K562 (cell line): ENCODE data around the gene CEP290. TPM values are rescaled to one million over a fixed set of nuclear protein-coding genes. Genes with fewer than 3 reads are reported as not detected.

Experiments used
- CREM ChIP-seq: IDR thresholded peaks from 2 replicates; pipeline ENCODE4 v1.6.1; 2014; ENCODE audit warnings: antibody characterized with exemption, low read depth
- ETV5 ChIP-seq: sonication (generic); formaldehyde crosslinking; IDR thresholded peaks from 2 replicates; pipeline ENCODE4 v1.4.0; 2020; ENCODE audit warnings: low read depth, mild to moderate bottlenecking, missing genetic modification reagents
- HIVEP1 ChIP-seq: fragments of 250-450 bp; sonication (Bioruptor Pico); IDR thresholded peaks from 2 replicates; pipeline ENCODE4 v1.4.0; 2020; ENCODE audit warnings: mild to moderate bottlenecking
- HMGN3 ChIP-seq: IDR thresholded peaks from 2 replicates; pipeline ENCODE4 v1.6.1; 2011; ENCODE audit warnings: borderline replicate concordance, low read depth, mild to moderate bottlenecking, mixed read lengths, low read length; ENCODE audit not compliant: insufficient read length; ENCODE audit errors: extremely low read depth
- HSF4 ChIP-seq: fragments of 250-450 bp; sonication (Bioruptor Pico); IDR thresholded peaks from 2 replicates; pipeline ENCODE4 v2.1.2; 2022; ENCODE audit warnings: mild to moderate bottlenecking, moderate library complexity, borderline replicate concordance
- JUNB ChIP-seq: fragments of 450-650 bp; formaldehyde crosslinking; conservative IDR thresholded peaks from 2 replicates; pipeline ENCODE4 v1.4.0; 2020; ENCODE audit warnings: mild to moderate bottlenecking
- KDM5B ChIP-seq: fragments of 200-600 bp; sonication (generic); IDR thresholded peaks from 2 replicates; pipeline ENCODE4 v1.6.1; 2012; ENCODE audit warnings: low read depth, mild to moderate bottlenecking, moderate library complexity, low read length, control low read depth, inconsistent platforms; ENCODE audit not compliant: insufficient replicate concordance
- NCOA4 ChIP-seq: fragments of 450-650 bp; IDR thresholded peaks from 2 replicates; pipeline ENCODE4 v1.6.1; 2018; ENCODE audit warnings: mild to moderate bottlenecking; ENCODE audit not compliant: partially characterized antibody
- NR2C1 ChIP-seq, 2 experiments: fragments of 450-650 bp; IDR thresholded peaks; 2 replicates each; pipeline ENCODE4 v1.6.1; 2017; ENCODE audit warnings: mild to moderate bottlenecking in 2 of 2, antibody characterized with exemption in 1 of 2, inconsistent platforms in 1 of 2, missing compliant biosample characterization in 1 of 2, missing genetic modification characterization in 1 of 2
- POLR2A ChIP-seq: fragments of 450-650 bp; conservative IDR thresholded peaks from 2 replicates; pipeline ENCODE4 v1.6.1; 2016
- POLR2AphosphoS5 ChIP-seq: IDR thresholded peaks from 2 replicates; pipeline ENCODE4 v1.6.1; 2011; ENCODE audit warnings: mild to moderate bottlenecking, low read depth, low read length, moderate library complexity; ENCODE audit not compliant: control insufficient read depth, insufficient read depth
- SAFB ChIP-seq: fragments of 200-400 bp; formaldehyde crosslinking; IDR thresholded peaks from 2 replicates; pipeline ENCODE4 v1.6.1; 2017; ENCODE audit warnings: low read depth, low read length, borderline replicate concordance
- SIN3A ChIP-seq, 2 experiments: fragments of 150-350 bp in 1 of 2; IDR thresholded peaks; 2 replicates each; pipeline ENCODE4 v1.6.1; 2011 to 2016; ENCODE audit warnings: borderline replicate concordance in 2 of 2, low read depth in 2 of 2, low read length in 2 of 2, mild to moderate bottlenecking in 2 of 2, moderate library complexity in 2 of 2; ENCODE audit not compliant: control insufficient read depth in 1 of 2
- TAF1 ChIP-seq: IDR thresholded peaks from 2 replicates; pipeline ENCODE4 v1.6.1; 2011; ENCODE audit warnings: mild to moderate bottlenecking, low read length, moderate library complexity; ENCODE audit not compliant: insufficient read depth, control insufficient read depth, severe bottlenecking; ENCODE audit errors: extremely low read depth
- TCFL5 ChIP-seq: fragments of 250-450 bp; sonication (Bioruptor Pico); conservative IDR thresholded peaks from 2 replicates; pipeline ENCODE4 v1.6.1; 2021; ENCODE audit warnings: mild to moderate bottlenecking, moderate library complexity, matching md5 sums
- TRIM25 ChIP-seq: fragments of 450-650 bp; IDR thresholded peaks from 2 replicates; pipeline ENCODE4 v1.7.0; 2016; ENCODE audit warnings: borderline replicate concordance
- ZNF140 ChIP-seq: fragments of 250-450 bp; sonication (Bioruptor Pico); IDR thresholded peaks from 2 replicates; pipeline ENCODE4 v1.8.0; 2021; ENCODE audit warnings: moderate library complexity, mild to moderate bottlenecking, inconsistent platforms
- ZNF197 ChIP-seq: fragments of 200-800 bp; sonication (Bioruptor generic); IDR thresholded peaks from 2 replicates; pipeline ENCODE4 v1.6.1; 2016; ENCODE audit warnings: low read depth, missing genetic modification characterization, missing compliant biosample characterization
- ZNF263 ChIP-seq: sonication (generic); formaldehyde crosslinking; IDR thresholded peaks from 2 replicates; pipeline ENCODE4 v1.8.0; 2022; ENCODE audit warnings: mild to moderate bottlenecking, missing genetic modification reagents, borderline replicate concordance
- ZNF444 ChIP-seq: fragments of 250-450 bp; sonication (Bioruptor Pico); IDR thresholded peaks from 2 replicates; pipeline ENCODE4 v1.4.0; 2020; ENCODE audit warnings: mild to moderate bottlenecking, moderate library complexity
- polyA plus RNA-seq, 8 experiments: library from polyadenylated mRNA; depleted of rRNA in 4 of 8; stranded (reverse) in 5 of 8; unstranded in 3 of 8; fragments of >200 nt; fragmentation: Nextera tagmentation in 2 of 8; fragmentation: Illumina TruSeq in 1 of 8; extraction: Ambion mirVana in 2 of 8; extraction: Trizol in 1 of 8; gene quantifications; 2 replicates each; pipeline versions ENCODE4 v1.2.1 to v1.2.3, GENCODE V29; 2011 to 2014; ENCODE audit warnings: inconsistent platforms in 1 of 8, missing spikeins in 1 of 8
- total RNA-seq, 7 experiments: library from RNA; depleted of rRNA in 6 of 7; stranded (reverse); fragments of >200 nt in 6 of 7; fragmentation: Illumina TruSeq in 2 of 7; extraction: Trizol in 2 of 7; gene quantifications; 2 replicates each; pipeline versions ENCODE4 v1.2.1 to v1.2.3, GENCODE V29; 2011 to 2021; ENCODE audit warnings: low replicate concordance in 1 of 7
- TF ChIP-seq, protein P1 (sequence below), 2 experiments: fragments of 450-650 bp in 1 of 2; sonication (generic) in 1 of 2; formaldehyde crosslinking; conservative IDR thresholded peaks; 2 replicates each; pipeline versions ENCODE4 v1.4.0 to v1.8.1; 2020 to 2022; ENCODE audit warnings: mild to moderate bottlenecking in 1 of 2, missing genetic modification reagents in 1 of 2
- TF ChIP-seq, protein P2 (sequence below): fragments of 200-800 bp; sonication (Bioruptor generic); IDR thresholded peaks from 2 replicates; pipeline ENCODE4 v1.6.1; 2017; ENCODE audit warnings: missing genetic modification characterization, missing compliant biosample characterization

The CEP290 gene
- total and polyA plus RNA-seq, 9 of the 15 experiments (the other 6 are each of a cell fraction or from before 2014, with no cell fraction given), result 7.2 to 19.4 (median 18.1) TPM

DNA sequence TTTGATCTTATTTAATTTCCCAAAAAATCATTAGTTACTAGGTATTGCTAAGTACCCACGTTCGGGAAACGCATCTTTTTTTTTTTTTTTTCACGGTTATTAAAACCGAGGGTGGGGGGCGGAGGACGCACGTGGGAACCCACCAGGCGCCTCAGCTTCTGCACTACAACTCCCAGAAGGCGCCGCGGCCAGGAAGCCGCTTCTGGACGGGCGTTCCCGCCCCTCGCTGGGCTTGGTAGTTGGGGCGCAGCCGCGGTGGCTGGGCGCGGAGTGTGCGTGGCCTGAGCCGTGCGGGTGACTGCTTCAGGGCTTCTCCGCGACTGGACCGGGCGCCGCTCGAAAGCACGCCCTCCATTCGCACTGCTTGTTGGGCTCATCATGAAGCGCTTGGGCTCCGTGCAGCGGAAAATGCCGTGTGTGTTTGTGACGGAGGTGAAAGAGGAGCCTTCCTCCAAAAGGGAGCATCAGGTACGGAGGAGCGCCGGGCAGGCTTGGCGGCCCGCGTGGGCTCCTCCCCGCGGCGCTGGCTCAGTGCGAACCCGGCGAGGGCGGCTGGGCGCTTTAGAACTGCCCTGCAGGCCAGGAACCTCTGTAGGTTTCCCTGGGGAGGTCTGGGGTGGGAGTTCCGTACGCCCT is 106.5 kb downstream of the CEP290 start (continued):
- TF ChIP-seq HIVEP1 (CRISPR knock-in tag), result no peak
- peak; percentile 65 for TF ChIP-seq ZNF263 (CRISPR knock-in tag)
- TF ChIP-seq NCOA4, result no peak
- TF ChIP-seq, protein P1, sequence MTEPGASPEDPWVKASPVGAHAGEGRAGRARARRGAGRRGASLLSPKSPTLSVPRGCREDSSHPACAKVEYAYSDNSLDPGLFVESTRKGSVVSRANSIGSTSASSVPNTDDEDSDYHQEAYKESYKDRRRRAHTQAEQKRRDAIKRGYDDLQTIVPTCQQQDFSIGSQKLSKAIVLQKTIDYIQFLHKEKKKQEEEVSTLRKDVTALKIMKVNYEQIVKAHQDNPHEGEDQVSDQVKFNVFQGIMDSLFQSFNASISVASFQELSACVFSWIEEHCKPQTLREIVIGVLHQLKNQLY (CRISPR knock-in tag; conservative IDR thresholded peaks at IDR 0.05), result no peak
- TF ChIP-seq SAFB, result 0 out of 2 replicates have a peak, but pooled peaks have one; percentile 15
- TF ChIP-seq ETV5 (CRISPR knock-in tag), result 0 out of 2 replicates have a peak, but pooled peaks have one; percentile 41
- TF ChIP-seq ZNF444, result no peak
- peak; percentile 48 to 82; a peak in 2 of 4 replicates for TF ChIP-seq SIN3A (IDR thresholded peaks at IDR 0.05; ENCODE audit: borderline replicate concordance in 2 of 2, control insufficient read depth in 1 of 2, low read depth in 2 of 2, low read length in 2 of 2)
- TF ChIP-seq TRIM25, result no peak
- no peak for TF ChIP-seq NR2C1 (IDR thresholded peaks at IDR 0.05)
- no peak for TF ChIP-seq NR2C1 (tag; IDR thresholded peaks at IDR 0.05)
- peak; percentile 74 for TF ChIP-seq HMGN3
- TF ChIP-seq CREM, result peak; percentile 48; the same call in 1 of the 2 replicates
- TF ChIP-seq HSF4, result no peak
- no peak for TF ChIP-seq ZNF140 (CRISPR knock-in tag)
- TF ChIP-seq JUNB (CRISPR knock-in tag), result no peak
- TF ChIP-seq, protein P2, sequence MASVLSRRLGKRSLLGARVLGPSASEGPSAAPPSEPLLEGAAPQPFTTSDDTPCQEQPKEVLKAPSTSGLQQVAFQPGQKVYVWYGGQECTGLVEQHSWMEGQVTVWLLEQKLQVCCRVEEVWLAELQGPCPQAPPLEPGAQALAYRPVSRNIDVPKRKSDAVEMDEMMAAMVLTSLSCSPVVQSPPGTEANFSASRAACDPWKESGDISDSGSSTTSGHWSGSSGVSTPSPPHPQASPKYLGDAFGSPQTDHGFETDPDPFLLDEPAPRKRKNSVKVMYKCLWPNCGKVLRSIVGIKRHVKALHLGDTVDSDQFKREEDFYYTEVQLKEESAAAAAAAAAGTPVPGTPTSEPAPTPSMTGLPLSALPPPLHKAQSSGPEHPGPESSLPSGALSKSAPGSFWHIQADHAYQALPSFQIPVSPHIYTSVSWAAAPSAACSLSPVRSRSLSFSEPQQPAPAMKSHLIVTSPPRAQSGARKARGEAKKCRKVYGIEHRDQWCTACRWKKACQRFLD (CRISPR knock-in tag), result no peak; the same call in 1 of the 2 replicates
- TF ChIP-seq TAF1, result peak; percentile 69
- peak; percentile 95 for TF ChIP-seq POLR2A
- peak; percentile 76 for TF ChIP-seq POLR2AphosphoS5
- no peak for TF ChIP-seq ZNF197 (CRISPR knock-in tag)
- peak; percentile 84 for TF ChIP-seq KDM5B
- TF ChIP-seq TCFL5 (CRISPR knock-in tag), result no peak
